Kidney (tissue), 14 donors: Measurements from ENCODE around the gene CDYL. TPM values are rescaled to one million over a fixed set of nuclear protein-coding genes. Genes with fewer than 3 reads are reported as not detected.

ENCODE experiments used
- DNase-seq, 5 donors: peaks; one replicate each; pipeline ENCODE4 v3.0.0-alpha.2; 2013 to 2020
- FAIRE-seq: peaks from 2 replicates; lab custom pipeline; 2012; peaks lifted over from hg19 to GRCh38; lab: Jason Lieb, UNC
- H3K27ac ChIP-seq, 2 donors: one replicate each; pipeline ENCODE4 v1.7.0; 2013; ENCODE audit warnings: low read depth in 2 of 2, low read length in 2 of 2, inconsistent platforms in 1 of 2
- H3K27me3 ChIP-seq: one replicate; pipeline ENCODE4 v1.7.1; 2013; ENCODE audit warnings: low read length, inconsistent platforms; ENCODE audit not compliant: control insufficient read depth, insufficient read depth
- H3K36me3 ChIP-seq, 3 donors: one replicate each; pipeline versions ENCODE4 v1.7.0 to v1.7.1; 2013; ENCODE audit warnings: low read length in 3 of 3, control low read depth in 1 of 3, inconsistent platforms in 1 of 3; ENCODE audit not compliant: insufficient read depth in 3 of 3, control insufficient read depth in 2 of 3
- H3K4me1 ChIP-seq, 3 donors: one replicate each; pipeline versions ENCODE4 v1.7.0 to v1.7.1; 2013; ENCODE audit warnings: low read length in 3 of 3, inconsistent platforms in 1 of 3, low read depth in 1 of 3; ENCODE audit not compliant: control insufficient read depth in 2 of 3, insufficient read depth in 2 of 3
- H3K4me3 ChIP-seq, 3 donors: one replicate each; pipeline versions ENCODE4 v1.7.0 to v1.8.1; 2013; ENCODE audit warnings: low read length in 3 of 3, control low read depth in 1 of 3, inconsistent platforms in 1 of 3
- H3K9ac ChIP-seq, 3 donors: one replicate each; pipeline versions ENCODE4 v1.7.0 to v1.7.1; 2013; ENCODE audit warnings: low read length in 3 of 3, control low read depth in 1 of 3, inconsistent platforms in 1 of 3
- H3K9me3 ChIP-seq, 3 donors: one replicate each; pipeline versions ENCODE4 v1.7.0 to v1.7.1; 2013; ENCODE audit warnings: low read length in 3 of 3, control low read depth in 1 of 3, inconsistent platforms in 1 of 3; ENCODE audit not compliant: control insufficient read depth in 2 of 3, insufficient read depth in 1 of 3
- intact Hi-C: fragments of 100-400 bp; cut with DNase I; formaldehyde crosslinking; loops from one replicate; pipeline ENCODE4 v1.11.1; 2022
- polyA plus RNA-seq: library from polyadenylated mRNA; stranded (reverse); fragments of 350-450 nt; fragmentation: Illumina TruSeq; extraction: RNeasy Lipid Tissue Mini Kit (QIAGEN cat#74804); gene quantifications from one replicate; pipeline ENCODE4 v1.2.3, GENCODE V29; 2014; ENCODE audit warnings: low read depth, low replicate concordance; ENCODE audit not compliant: insufficient read depth
- total RNA-seq: library from RNA; stranded (reverse); fragmentation: NEBNext Ultra II Directional; extraction: Animal tissue kit (Norgen Biotek cat#: 25700); gene quantifications from one replicate; pipeline ENCODE4 v1.2.1, GENCODE V29; 2021
- TF ChIP-seq, protein P1 (sequence below): IDR thresholded peaks from 3 replicates; pipeline ENCODE4 v1.5.1; 2012; ENCODE audit warnings: mild to moderate bottlenecking, moderate library complexity, borderline replicate concordance; ENCODE audit not compliant: insufficient read depth; ENCODE audit errors: extremely low read depth
- donor health status: control.
- donor health status: control.
- donor health status: control.
- donor health status: control.
- donor health status: control.
- donor health status: DM: yes; HTN: yes; CAD: no.
- donor health status: Normal renal cell carcinoma (clear cell type).

CDYL gene
- total and polyA plus RNA-seq, 2 donors from 2014 or later: 7.4 to 46.8 TPM

DNA sequence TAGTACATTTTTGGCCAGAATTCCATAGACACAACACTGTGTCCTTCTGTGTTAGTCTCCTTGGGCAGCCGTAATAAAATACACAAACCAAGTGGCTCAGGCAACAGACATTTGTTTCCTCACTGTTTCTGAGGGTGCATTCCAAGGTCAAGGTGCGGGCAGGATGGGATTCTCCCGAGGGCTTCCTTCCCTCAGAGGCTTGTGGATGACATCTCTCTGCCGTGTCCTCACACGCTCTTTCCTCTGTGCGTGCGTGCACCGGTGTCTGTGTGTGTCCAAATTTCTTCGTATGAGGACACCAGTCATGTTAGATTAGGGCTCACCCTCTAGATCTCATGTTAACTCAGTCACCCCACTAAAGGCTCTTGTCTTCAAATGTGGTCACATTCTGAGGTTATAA, 30.6 kb downstream of the CDYL start:
- DNase-seq (no peak), FAIRE-seq (no peak)
- Histone ChIP-seq H3K36me3 (no peaks in the 10 kb centered on the region), H3K4me3 (no peak overlapping the region), H3K27ac (no peak overlapping the region), H3K4me1 (peaks cover 0 to 14% (median 6%) of the 10 kb centered on the region in 3 donors), H3K27me3 (no peaks in the 10 kb centered on the region), H3K9ac (no peak overlapping the region), H3K9me3 (no peaks in the 10 kb centered on the region)
- intact Hi-C loops: no loop called here
- TF ChIP-seq, protein P1, sequence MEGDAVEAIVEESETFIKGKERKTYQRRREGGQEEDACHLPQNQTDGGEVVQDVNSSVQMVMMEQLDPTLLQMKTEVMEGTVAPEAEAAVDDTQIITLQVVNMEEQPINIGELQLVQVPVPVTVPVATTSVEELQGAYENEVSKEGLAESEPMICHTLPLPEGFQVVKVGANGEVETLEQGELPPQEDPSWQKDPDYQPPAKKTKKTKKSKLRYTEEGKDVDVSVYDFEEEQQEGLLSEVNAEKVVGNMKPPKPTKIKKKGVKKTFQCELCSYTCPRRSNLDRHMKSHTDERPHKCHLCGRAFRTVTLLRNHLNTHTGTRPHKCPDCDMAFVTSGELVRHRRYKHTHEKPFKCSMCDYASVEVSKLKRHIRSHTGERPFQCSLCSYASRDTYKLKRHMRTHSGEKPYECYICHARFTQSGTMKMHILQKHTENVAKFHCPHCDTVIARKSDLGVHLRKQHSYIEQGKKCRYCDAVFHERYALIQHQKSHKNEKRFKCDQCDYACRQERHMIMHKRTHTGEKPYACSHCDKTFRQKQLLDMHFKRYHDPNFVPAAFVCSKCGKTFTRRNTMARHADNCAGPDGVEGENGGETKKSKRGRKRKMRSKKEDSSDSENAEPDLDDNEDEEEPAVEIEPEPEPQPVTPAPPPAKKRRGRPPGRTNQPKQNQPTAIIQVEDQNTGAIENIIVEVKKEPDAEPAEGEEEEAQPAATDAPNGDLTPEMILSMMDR: no peak

DNA sequence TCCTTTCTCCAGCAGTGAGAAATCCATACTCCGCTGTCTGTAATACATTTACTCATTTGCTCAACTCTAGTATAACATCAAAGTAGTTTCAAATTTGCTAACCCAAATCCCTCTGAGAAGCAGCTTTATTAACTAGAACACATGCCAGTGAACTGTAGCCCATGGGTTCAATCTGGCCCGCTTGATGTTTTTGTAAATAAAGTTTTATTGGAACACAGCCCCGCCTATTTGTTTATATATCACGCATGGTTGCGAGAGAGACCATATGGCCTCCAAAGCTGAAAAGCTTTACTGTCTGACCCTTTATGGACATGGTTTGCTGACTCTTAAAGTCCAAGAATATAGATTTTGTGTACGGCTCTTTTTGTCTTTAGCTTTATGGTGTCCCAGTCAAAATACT, 32.2 kb downstream of the CDYL start:
- intact Hi-C loops: no loop called here
- H3K9me3 ChIP-seq: no peaks in the 10 kb centered on the region
- H3K36me3 ChIP-seq: no peaks in the 10 kb centered on the region
- DNase-seq: no peak
- H3K4me1 ChIP-seq: peaks cover 0 to 11% (median 6%) of the 10 kb centered on the region in 3 donors
- H3K9ac ChIP-seq: no peak overlapping the region
- no peak for FAIRE-seq
- H3K27ac ChIP-seq: no peak overlapping the region
- no peak overlapping the region for H3K4me3 ChIP-seq
- H3K27me3 ChIP-seq: no peaks in the 10 kb centered on the region
- TF ChIP-seq, protein P1: no peak

DNA sequence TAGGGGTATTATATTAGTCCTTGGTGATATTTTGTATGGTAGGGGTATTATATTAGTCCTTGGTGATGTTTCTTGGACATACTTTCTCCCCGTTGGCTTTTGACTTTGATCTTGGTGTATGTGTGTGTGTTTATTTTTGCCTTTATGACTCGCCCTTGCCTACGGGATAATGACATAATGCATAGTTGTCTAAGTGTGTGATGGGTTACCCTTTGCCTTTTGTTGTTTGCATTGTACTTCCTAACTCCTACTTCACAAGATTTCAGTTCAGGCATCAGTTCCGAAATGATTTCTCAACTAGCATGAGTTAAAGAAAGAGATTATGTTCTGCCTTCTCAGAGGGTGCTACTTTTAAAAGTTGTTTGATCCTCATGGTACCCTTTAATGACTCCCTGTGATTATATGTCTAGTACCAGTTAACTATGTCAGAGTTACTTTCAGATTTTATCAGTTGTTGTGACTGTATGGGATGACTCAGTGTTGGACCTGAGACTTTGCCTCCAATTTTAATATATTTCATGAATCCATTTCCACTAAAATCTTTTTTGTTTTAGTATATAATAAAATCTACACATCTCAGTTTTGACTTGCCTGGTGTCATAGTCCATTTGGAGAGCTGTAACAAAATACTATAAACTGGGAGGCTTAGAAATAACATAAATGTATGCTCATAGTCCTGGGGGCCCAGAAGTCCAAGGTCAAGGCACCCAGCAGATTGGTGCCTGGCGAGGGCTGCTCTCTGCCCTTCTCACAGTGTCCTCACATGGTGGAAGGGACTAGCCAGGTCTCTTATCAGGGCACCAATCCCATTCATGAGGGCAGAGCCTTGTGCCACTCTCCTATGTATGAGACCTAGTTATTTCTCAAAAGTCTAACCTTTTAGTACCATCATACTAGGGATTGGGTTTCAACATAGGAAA, 34.1 kb downstream of the CDYL start:
- no peak for FAIRE-seq
- H3K27ac ChIP-seq: no peak overlapping the region
- no peak overlapping the region for H3K4me3 ChIP-seq
- TF ChIP-seq, protein P1: no peak
- H3K4me1 ChIP-seq: peaks cover 0 to 10% (median 6%) of the 10 kb centered on the region in 3 donors
- DNase-seq: no peak
- no peaks in the 10 kb centered on the region for H3K9me3 ChIP-seq
- no peaks in the 10 kb centered on the region for H3K36me3 ChIP-seq
- H3K27me3 ChIP-seq: no peaks in the 10 kb centered on the region
- intact Hi-C loops: no loop called here
- no peak overlapping the region for H3K9ac ChIP-seq
